MCF 10A (cell line): ENCODE measurements around the gene CFAP77. TPM values are rescaled to one million over a fixed set of nuclear protein-coding genes. Genes with fewer than 3 reads are reported as not detected.

ENCODE experiments used
- BruUV-seq: library from RNA; stranded (reverse); fragments of 400-500 nt; replicated peaks from 2 replicates; lab custom pipeline; 2021; lab: Mats Ljungman, UMichigan
- CTCF ChIA-PET: fragments of 300-600 bp; sonication (Branson Sonifier 250); formaldehyde crosslinking; extraction: SDS; loops from one replicate; lab custom pipeline; 2021; ENCODE audit warnings: antibody characterized with exemption, inconsistent platforms; lab: Yijun Ruan, JAX
- POLR2A ChIA-PET: fragments of 300-600, 350-650 bp; sonication (Branson Sonifier 250); formaldehyde crosslinking; extraction: SDS; loops from one replicate; lab custom pipeline; 2020; ENCODE audit warnings: antibody characterized with exemption, inconsistent platforms; lab: Yijun Ruan, JAX
- DNase-seq: peaks from one replicate; pipeline ENCODE4 v3.0.0-alpha.2; 2018; ENCODE audit not compliant: unreplicated experiment
- H3K27ac Mint-ChIP-seq: one replicate; pipeline ENCODE4 v1.8.0; 2022; ENCODE audit warnings: mild to moderate bottlenecking, low read depth, mixed read lengths; ENCODE audit not compliant: unreplicated experiment
- H3K27me3 Mint-ChIP-seq: one replicate; pipeline ENCODE4 v1.8.0; 2022; ENCODE audit warnings: mixed read lengths; ENCODE audit not compliant: insufficient read depth, unreplicated experiment
- H3K36me3 Mint-ChIP-seq: one replicate; pipeline ENCODE4 v1.8.0; 2022; ENCODE audit warnings: mild to moderate bottlenecking, moderate library complexity, mixed read lengths; ENCODE audit not compliant: insufficient read depth, unreplicated experiment
- H3K4me1 Mint-ChIP-seq: one replicate; pipeline ENCODE4 v1.8.0; 2022; ENCODE audit warnings: mixed read lengths; ENCODE audit not compliant: insufficient read depth, unreplicated experiment
- H3K4me3 Mint-ChIP-seq: one replicate; pipeline ENCODE4 v1.8.0; 2022; ENCODE audit warnings: mild to moderate bottlenecking, moderate library complexity, mixed read lengths; ENCODE audit not compliant: unreplicated experiment
- H3K9me3 Mint-ChIP-seq: one replicate; pipeline ENCODE4 v1.8.0; 2022; ENCODE audit warnings: mixed read lengths; ENCODE audit not compliant: unreplicated experiment
- intact Hi-C: fragments of 100-400 bp; cut with micrococcal nuclease; formaldehyde crosslinking; loops from 2 replicates; pipeline ENCODE4 v1.14.1; 2022
- total RNA-seq: library from RNA; stranded (reverse); gene quantifications from 2 replicates; pipeline ENCODE4 v1.2.3, GENCODE V29; 2022
- TF ChIP-seq, protein P1 (sequence below): fragments of 200-600 bp; IDR thresholded peaks from one replicate; pipeline ENCODE4 v1.8.0; 2022; ENCODE audit warnings: antibody characterized with exemption, mild to moderate bottlenecking; ENCODE audit not compliant: unreplicated experiment

CFAP77 gene
- total RNA-seq, 1 experiment from 2014 or later, result not detected

DNA sequence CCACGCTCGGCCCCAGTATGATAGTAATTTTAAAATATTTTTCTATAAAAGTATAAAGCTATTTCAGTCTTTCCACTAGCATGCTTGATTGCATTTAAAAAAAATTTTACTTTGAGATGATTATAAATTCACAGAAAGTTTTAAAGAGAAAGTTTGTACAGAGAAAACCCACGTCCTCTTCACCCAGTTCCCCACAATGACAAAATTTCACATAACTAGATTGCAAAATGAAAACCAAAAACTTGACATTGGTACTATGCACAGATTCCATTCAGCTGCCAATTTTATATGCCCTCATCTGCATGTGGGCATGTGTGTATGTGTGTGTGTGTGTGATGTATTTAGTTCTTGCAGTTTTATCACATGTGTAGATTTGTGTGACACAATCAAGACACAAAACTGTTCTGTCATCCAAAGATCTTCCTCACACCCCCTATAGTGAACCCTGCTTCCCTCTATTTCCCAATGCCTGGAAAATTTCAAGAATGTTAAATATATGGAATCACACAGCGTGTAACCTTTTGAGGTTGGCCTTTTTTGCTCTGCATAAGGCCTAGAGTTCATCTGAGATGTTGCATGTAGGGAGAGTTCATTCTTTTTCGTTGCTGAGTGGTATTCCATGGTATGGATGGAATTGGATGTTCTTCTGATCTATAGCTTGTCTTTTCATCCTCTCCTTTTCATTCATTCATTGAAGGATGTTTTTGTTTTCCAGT lies 115.5 kb downstream of the CFAP77 start:
- Mint-ChIP-seq H3K4me1 (no peaks in the 10 kb centered on the region), H3K9me3 (no peaks in the 10 kb centered on the region), H3K27ac (no peak overlapping the region), H3K36me3 (no peaks in the 10 kb centered on the region), H3K27me3 (peaks cover 31% of the 10 kb centered on the region), H3K4me3 (no peak overlapping the region)
- POLR2A ChIA-PET, result no interaction called here
- intact Hi-C loops, result no loop called here
- TF ChIP-seq, protein P1, sequence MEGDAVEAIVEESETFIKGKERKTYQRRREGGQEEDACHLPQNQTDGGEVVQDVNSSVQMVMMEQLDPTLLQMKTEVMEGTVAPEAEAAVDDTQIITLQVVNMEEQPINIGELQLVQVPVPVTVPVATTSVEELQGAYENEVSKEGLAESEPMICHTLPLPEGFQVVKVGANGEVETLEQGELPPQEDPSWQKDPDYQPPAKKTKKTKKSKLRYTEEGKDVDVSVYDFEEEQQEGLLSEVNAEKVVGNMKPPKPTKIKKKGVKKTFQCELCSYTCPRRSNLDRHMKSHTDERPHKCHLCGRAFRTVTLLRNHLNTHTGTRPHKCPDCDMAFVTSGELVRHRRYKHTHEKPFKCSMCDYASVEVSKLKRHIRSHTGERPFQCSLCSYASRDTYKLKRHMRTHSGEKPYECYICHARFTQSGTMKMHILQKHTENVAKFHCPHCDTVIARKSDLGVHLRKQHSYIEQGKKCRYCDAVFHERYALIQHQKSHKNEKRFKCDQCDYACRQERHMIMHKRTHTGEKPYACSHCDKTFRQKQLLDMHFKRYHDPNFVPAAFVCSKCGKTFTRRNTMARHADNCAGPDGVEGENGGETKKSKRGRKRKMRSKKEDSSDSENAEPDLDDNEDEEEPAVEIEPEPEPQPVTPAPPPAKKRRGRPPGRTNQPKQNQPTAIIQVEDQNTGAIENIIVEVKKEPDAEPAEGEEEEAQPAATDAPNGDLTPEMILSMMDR, result no peak
- no peak for DNase-seq
- no TSS peak for BruUV-seq
- CTCF ChIA-PET, result interaction anchor here (0.6 to 0.8 kb wide), 4 partner anchors 19 to 761 kb away, joined by 3 to 6 read pairs (median 3); partner anchors contain the start of gene CFAP77

DNA sequence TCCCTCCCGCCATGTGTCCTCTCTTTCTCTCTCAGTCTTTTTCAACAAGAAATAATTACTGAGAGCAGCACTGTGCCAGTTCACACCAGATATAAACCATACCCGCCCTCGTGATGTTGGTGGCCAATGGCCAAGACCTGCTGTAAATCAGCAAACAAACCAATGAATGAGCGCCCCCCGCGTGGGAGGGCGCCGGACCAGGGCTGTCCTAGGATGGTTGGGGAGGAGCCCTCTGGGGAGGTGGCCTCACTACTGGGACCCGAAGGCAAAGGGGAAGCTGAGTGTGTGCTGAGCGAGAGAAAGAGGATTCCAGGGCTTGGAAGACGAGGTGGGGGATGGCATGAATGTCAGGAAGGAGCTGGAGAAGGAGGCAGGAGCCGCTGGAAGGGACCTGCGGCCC lies 121.2 kb downstream of the CFAP77 start:
- peaks cover 7% of the 10 kb centered on the region for H3K9me3 Mint-ChIP-seq
- intact Hi-C loops, result no loop called here

GRCh38 chr9:132531710-132532570 lies 121.9 kb downstream of the CFAP77 start:
- TF ChIP-seq, protein P1, result no peak
- Mint-ChIP-seq H3K27ac (no peak overlapping the region), H3K27me3 (peaks cover 24% of the 10 kb centered on the region), H3K4me1 (no peaks in the 10 kb centered on the region), H3K9me3 (peaks cover 12% of the 10 kb centered on the region), H3K4me3 (no peak overlapping the region), H3K36me3 (no peaks in the 10 kb centered on the region)
- ChIA-PET CTCF (interaction anchor here (0.6 to 1.8 kb wide), 4 partner anchors 23 to 285 kb away, joined by 3 to 7 read pairs (median 4); no protein-coding TSS in a partner anchor), POLR2A (no interaction called here)
- no peak for DNase-seq
- intact Hi-C loops, result no loop called here
- BruUV-seq, result no TSS peak

More for the DNA sequence above, 121.2 kb downstream of the CFAP77 start:
- BruUV-seq, result no TSS peak
- Mint-ChIP-seq H3K27ac (no peak overlapping the region), H3K4me3 (no peak overlapping the region), H3K4me1 (no peaks in the 10 kb centered on the region), H3K36me3 (no peaks in the 10 kb centered on the region), H3K27me3 (peaks cover 24% of the 10 kb centered on the region)
- ChIA-PET CTCF (interaction anchor here (0.6 to 1.8 kb wide), 5 partner anchors 22 to 1250 kb away, joined by 3 to 7 read pairs (median 3); no protein-coding TSS in a partner anchor), POLR2A (no interaction called here)
- no peak for DNase-seq
- TF ChIP-seq, protein P1, result no peak

DNA sequence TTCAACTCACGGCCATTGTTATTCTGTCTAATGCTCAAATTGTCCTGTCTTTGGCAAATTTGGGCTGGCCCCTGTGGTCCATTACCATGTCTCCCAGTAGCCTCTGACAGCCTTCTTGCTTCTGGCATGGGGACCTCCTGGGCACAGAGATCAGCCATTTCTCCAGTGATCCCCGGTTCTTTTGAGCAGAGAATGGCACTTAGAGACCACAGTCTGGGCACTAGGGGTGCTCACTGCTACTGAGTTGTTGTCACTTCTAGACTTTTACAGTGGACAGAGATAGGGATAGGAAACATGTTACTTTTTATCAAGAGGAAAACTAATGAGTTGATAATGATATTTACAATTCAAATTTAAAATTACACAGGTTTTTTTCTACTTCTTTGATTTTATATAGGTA lies 124.8 kb downstream of the CFAP77 start:
- Mint-ChIP-seq H3K36me3 (no peaks in the 10 kb centered on the region), H3K27ac (no peak overlapping the region), H3K27me3 (peaks cover 24% of the 10 kb centered on the region), H3K4me1 (no peaks in the 10 kb centered on the region), H3K9me3 (peaks cover 14% of the 10 kb centered on the region), H3K4me3 (no peak overlapping the region)
- POLR2A ChIA-PET, result no interaction called here
- no TSS peak for BruUV-seq
- intact Hi-C loops, result no loop called here
- CTCF ChIA-PET, result no interaction called here
- TF ChIP-seq, protein P1, result no peak
- DNase-seq, result no peak
